ENCODE data around the gene KCNG1. TPM values are rescaled to one million over a fixed set of nuclear protein-coding genes. Genes with fewer than 3 reads are reported as not detected.

Gene KCNG1
- total and polyA plus RNA-seq, 2 of the 13 experiments (the other 11 are each of a cell fraction or from before 2014, with no cell fraction given): not detected

GRCh38 chr20:51043811-51044210, 20.9 kb upstream of the KCNG1 start:
- no peaks in the 10 kb centered on the region for H3K36me3 ChIP-seq (replicated peaks in 1 of 2; ENCODE audit: control insufficient read depth in 1 of 2, insufficient read depth in 2 of 2, low read length in 2 of 2)
- POLR2A ChIA-PET: no interaction called here
- no peak for FAIRE-seq
- 23% methylated on average over 5 of the region's 5 CpGs for WGBS (ENCODE audit: low lambda C conversion rate)
- H3K79me2 ChIP-seq (ENCODE audit: insufficient read depth, low read length): no peaks in the 10 kb centered on the region
- no peak for TF ChIP-seq ZNF552 (CRISPR knock-in tag; IDR thresholded peaks at IDR 0.05; ENCODE audit: borderline replicate concordance)
- peaks cover 5 to 26% of the 10 kb centered on the region in 2 experiments; a peak in 4 of 5 replicates for H3K27me3 ChIP-seq (ENCODE audit: control insufficient read depth in 1 of 2, insufficient read depth in 2 of 2, low read length in 2 of 2)
- H3K27ac ChIP-seq (ENCODE audit: extremely low read length, insufficient read depth, low read length): no peak overlapping the region
- no peak for DNase-seq (ENCODE audit: low spot score)
- in situ Hi-C loops (cut with HindIII; ENCODE audit: extremely low pct_ligation_motif_present, low pct_unique_long_range_greater_than_20kb) (no loop called here), intact Hi-C loops (cut with micrococcal nuclease; ENCODE audit: unreplicated experiment) (no loop called here)
- H3K4me3 ChIP-seq (replicated peaks in 1 of 3; ENCODE audit: insufficient read depth in 1 of 3, low read depth in 2 of 3, low read length in 3 of 3): no peak overlapping the region
- CTCF ChIA-PET (ENCODE audit: low intra/inter-chr PET ratio, low total read pairs): no interaction called here
- H3K9ac ChIP-seq (ENCODE audit: insufficient read depth, low read depth, low read length): no peak overlapping the region
- H4K20me1 ChIP-seq (ENCODE audit: insufficient read depth, low read length): no peaks in the 10 kb centered on the region
- no peak overlapping the region for H2AFZ ChIP-seq (ENCODE audit: low read length)
- no peak overlapping the region for H3K4me2 ChIP-seq (ENCODE audit: low read depth, low read length)
- H3K4me1 ChIP-seq (ENCODE audit: insufficient read depth, low read length): no peaks in the 10 kb centered on the region
- no TSS peak for BruUV-seq (replicated peaks)
- ATAC-seq: no peak
- H3K9me3 ChIP-seq (ENCODE audit: low read length): no peaks in the 10 kb centered on the region

GRCh38 chr20:51042657-51043247, 19.8 kb upstream of the KCNG1 start:
- Histone ChIP-seq H3K9ac (ENCODE audit: insufficient read depth, low read depth, low read length) (no peak overlapping the region), H3K27me3 (ENCODE audit: control insufficient read depth in 1 of 2, insufficient read depth in 2 of 2, low read length in 2 of 2) (peaks cover 5 to 31% of the 10 kb centered on the region in 2 experiments; a peak in 4 of 5 replicates), H3K79me2 (ENCODE audit: insufficient read depth, low read length) (no peaks in the 10 kb centered on the region), H3K4me1 (ENCODE audit: insufficient read depth, low read length) (no peaks in the 10 kb centered on the region), H3K9me3 (ENCODE audit: low read length) (no peaks in the 10 kb centered on the region), H3K4me2 (ENCODE audit: low read depth, low read length) (no peak overlapping the region), H2AFZ (ENCODE audit: low read length) (no peak overlapping the region), H3K36me3 (replicated peaks in 1 of 2; ENCODE audit: control insufficient read depth in 1 of 2, insufficient read depth in 2 of 2, low read length in 2 of 2) (no peaks in the 10 kb centered on the region), H3K4me3 (replicated peaks in 1 of 3; ENCODE audit: insufficient read depth in 1 of 3, low read depth in 2 of 3, low read length in 3 of 3) (no peak overlapping the region), H4K20me1 (ENCODE audit: insufficient read depth, low read length) (no peaks in the 10 kb centered on the region), H3K27ac (ENCODE audit: extremely low read length, insufficient read depth, low read length) (no peak overlapping the region)
- FAIRE-seq (no peak), ATAC-seq (peak; percentile 97), DNase-seq (ENCODE audit: low spot score) (peak; percentile 54)
- POLR2A ChIA-PET: no interaction called here
- in situ Hi-C loops (cut with HindIII; ENCODE audit: extremely low pct_ligation_motif_present, low pct_unique_long_range_greater_than_20kb): no loop called here
- BruUV-seq (replicated peaks): no TSS peak
- intact Hi-C loops (cut with micrococcal nuclease; ENCODE audit: unreplicated experiment): no loop called here
- WGBS (ENCODE audit: low lambda C conversion rate): 15% methylated on average over 7 of the region's 7 CpGs
- CTCF ChIA-PET (ENCODE audit: low intra/inter-chr PET ratio, low total read pairs): no interaction called here
- TF ChIP-seq, protein P1, sequence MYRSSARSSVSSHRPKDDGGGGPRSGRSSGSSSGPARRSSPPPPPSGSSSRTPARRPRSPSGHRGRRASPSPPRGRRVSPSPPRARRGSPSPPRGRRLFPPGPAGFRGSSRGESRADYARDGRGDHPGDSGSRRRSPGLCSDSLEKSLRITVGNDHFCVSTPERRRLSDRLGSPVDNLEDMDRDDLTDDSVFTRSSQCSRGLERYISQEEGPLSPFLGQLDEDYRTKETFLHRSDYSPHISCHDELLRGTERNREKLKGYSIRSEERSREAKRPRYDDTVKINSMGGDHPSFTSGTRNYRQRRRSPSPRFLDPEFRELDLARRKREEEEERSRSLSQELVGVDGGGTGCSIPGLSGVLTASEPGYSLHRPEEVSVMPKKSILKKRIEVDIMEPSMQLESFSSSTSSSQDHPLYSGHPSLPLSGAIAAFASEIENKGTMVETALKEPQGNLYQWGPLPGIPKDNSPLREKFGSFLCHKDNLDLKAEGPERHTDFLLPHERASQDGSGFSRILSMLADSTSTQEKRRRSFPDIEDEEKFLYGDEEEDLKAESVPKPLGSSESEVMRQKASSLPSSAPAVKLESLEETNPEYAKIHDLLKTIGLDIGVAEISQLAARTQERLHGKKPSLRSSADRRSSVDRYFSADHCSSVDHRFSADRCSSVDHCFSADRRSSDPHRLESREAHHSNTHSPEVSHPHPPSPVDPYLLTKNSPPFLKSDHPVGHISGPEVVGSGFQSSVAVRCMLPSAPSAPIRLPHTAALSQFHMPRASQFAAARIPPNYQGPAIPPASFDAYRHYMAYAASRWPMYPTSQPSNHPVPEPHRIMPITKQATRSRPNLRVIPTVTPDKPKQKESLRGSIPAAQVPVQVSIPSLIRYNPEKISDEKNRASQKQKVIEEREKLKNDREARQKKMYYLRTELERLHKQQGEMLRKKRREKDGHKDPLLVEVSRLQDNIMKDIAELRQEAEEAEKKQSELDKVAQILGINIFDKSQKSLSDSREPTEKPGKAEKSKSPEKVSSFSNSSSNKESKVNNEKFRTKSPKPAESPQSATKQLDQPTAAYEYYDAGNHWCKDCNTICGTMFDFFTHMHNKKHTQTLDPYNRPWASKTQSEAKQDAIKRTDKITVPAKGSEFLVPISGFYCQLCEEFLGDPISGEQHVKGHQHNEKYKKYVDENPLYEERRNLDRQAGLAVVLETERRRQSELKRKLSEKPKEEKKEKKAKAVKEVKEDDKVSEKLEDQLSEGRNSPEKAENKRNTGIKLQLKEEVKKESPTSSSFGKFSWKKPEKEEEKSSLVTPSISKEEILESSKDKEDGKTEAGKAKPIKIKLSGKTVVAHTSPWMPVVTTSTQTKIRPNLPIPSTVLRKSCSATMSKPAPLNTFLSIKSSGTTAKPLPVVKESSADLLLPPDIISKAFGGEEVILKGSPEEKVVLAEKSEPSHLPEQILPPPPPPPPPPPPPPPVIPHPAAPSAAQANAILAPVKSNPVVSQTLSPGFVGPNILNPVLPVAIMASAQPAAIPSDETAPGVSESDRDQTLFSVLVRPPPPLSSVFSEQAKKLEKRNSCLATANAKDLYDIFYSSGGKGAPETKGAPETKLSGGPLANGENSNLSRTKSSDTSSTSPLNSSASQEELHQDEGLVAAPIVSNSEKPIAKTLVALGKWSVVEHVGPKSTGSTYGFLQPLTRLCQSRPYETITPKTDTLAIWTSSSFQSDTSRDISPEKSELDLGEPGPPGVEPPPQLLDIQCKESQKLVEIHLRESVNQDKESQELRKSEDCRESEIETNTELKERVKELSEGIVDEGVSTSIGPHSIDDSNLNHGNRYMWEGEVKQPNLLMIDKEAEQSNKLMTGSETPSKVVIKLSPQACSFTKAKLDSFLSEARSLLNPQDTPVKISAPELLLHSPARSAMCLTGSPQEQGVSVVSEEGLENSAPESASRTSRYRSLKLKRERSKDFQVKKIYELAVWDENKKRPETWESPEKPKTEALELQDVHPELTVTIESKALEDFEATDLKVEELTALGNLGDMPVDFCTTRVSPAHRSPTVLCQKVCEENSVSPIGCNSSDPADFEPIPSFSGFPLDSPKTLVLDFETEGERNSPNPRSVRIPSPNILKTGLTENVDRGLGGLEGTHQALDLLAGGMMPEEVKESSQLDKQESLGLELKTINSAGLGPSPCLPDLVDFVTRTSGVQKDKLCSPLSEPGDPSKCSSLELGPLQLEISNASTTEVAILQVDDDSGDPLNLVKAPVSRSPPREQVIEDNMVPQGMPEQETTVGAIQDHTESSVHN (CRISPR knock-in tag; IDR thresholded peaks at IDR 0.05): no peak
- TF ChIP-seq, protein P2, sequence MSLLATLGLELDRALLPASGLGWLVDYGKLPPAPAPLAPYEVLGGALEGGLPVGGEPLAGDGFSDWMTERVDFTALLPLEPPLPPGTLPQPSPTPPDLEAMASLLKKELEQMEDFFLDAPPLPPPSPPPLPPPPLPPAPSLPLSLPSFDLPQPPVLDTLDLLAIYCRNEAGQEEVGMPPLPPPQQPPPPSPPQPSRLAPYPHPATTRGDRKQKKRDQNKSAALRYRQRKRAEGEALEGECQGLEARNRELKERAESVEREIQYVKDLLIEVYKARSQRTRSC (CRISPR knock-in tag; IDR thresholded peaks at IDR 0.05; ENCODE audit: low read depth): no peak
- TF ChIP-seq, protein P3, sequence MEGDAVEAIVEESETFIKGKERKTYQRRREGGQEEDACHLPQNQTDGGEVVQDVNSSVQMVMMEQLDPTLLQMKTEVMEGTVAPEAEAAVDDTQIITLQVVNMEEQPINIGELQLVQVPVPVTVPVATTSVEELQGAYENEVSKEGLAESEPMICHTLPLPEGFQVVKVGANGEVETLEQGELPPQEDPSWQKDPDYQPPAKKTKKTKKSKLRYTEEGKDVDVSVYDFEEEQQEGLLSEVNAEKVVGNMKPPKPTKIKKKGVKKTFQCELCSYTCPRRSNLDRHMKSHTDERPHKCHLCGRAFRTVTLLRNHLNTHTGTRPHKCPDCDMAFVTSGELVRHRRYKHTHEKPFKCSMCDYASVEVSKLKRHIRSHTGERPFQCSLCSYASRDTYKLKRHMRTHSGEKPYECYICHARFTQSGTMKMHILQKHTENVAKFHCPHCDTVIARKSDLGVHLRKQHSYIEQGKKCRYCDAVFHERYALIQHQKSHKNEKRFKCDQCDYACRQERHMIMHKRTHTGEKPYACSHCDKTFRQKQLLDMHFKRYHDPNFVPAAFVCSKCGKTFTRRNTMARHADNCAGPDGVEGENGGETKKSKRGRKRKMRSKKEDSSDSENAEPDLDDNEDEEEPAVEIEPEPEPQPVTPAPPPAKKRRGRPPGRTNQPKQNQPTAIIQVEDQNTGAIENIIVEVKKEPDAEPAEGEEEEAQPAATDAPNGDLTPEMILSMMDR (CRISPR knock-in tag; IDR thresholded peaks at IDR 0.05): peak; percentile 39
